T-helper 1 cell treated with Interleukin-12 subunit alpha and Interleukin-12 subunit beta and Interleukin-4 antibody, amounts not matched to agents 30 ng/mL and 1 ng/mL, for 36 hours (primary cell): ENCODE results near the gene ZFYVE21. TPM values are rescaled to one million over a fixed set of nuclear protein-coding genes. Genes with fewer than 3 reads are reported as not detected.

Source experiments
- intact Hi-C: fragments of 100-400 bp; cut with micrococcal nuclease; formaldehyde crosslinking; loops from one replicate; pipeline ENCODE4 v1.15.1; 2024
- total RNA-seq: library from RNA; stranded (reverse); gene quantifications from 2 replicates; pipeline ENCODE4 v1.2.3, GENCODE V29; 2022

ZFYVE21 gene
- 17.2 and 17.4 TPM in 2 replicates for total RNA-seq

DNA sequence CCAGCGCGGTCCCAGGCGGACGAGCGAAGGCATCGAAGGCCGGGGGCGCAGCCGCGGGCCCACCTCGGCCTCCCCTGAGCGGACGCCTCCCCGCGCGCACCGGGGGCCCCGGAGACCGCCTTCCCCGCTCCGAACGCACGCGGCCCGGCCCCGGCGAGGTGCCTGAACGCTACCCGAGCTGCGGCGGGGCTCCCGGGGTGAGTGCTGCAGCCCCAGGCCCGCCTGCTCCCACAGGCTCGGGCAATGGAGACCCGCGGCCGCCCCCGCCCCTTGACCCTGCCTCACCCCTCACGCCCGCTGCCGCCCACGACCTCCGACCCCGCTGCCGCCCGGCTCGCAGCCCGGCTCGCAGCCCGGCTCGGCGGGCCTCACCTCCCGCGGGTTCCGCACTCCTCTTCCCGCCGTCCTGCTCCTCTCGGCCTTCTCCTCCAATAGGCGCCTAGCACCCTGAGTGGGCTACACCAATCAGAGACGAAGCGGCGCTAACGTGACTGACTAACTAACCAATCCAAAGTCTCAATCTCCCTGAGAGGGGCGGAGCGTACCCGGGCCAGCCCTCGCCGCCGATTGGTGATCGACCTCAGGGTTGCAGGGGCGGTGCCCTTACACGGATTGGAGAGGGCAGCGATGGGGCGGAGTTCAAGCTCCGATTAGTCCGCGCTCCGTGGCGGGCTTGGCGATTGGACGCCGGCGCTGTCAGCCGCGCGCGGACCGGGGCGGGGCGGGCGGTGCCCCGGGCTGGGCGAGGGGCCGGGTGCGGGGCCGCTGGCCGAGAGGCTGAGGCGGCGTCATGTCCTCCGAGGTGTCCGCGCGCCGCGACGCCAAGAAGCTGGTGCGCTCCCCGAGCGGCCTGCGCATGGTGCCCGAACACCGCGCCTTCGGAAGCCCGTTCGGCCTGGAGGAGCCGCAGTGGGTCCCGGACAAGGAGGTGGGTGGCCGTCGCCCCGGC is at the start of gene ZFYVE21, which contains the start of gene XRCC3:
ZFYVE21 (plus strand) TSS at position 759 of the 949 bp plus-strand sequence; CDS start at position 791, 32 bp downstream.
XRCC3 (minus strand) TSS at position 400 of the 949 bp plus-strand sequence. CDS start 4,364 bp downstream, outside the sequence.
- intact Hi-C loops = loop anchor here (1.0 to 2.0 kb wide), 7 partner anchors 86 to 1775 kb away; partner anchors contain the start of genes BAG5, COA8, KLC1 and MARK3

DNA sequence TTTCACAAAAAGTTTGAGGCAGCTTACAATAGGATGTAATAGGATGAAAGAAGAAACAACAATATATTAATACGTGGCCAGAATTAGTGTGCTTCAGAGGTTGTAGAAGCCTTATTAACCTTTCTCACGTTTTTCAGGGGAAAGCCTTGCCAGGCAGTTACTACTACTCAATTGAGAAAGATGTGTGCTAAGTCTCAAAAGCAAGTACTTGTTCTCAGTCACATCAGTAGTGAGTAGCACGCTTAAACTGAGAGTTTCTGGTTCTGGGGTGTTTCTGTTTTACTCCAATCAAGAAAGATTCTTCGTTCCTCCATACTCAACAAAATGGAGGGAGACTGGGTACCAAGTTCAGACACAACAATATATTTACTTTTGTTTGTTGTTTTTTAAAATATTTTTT is 47.9 kb upstream of the ZFYVE21 start:
- intact Hi-C loops = no loop called here

DNA sequence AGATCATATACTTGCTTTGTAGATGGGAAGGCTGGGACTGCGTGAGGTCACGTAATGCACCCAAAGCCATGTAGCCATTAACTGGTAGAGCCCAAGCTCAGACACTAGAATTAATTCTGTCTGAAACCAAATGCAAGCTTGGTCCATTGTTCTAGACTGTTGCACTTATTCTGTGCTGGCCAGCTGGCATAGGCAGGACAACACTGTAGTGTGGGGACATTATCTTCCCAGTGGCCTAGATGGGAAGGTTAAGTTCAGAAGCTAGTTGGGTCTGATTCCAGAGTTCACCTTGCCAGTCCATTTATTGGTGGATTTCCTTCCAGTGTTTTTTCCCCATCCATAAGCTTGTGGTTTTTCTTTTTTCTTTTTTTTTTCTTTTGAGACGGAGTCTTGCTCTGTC is 47.5 kb upstream of the ZFYVE21 start:
- intact Hi-C loops = no loop called here

DNA sequence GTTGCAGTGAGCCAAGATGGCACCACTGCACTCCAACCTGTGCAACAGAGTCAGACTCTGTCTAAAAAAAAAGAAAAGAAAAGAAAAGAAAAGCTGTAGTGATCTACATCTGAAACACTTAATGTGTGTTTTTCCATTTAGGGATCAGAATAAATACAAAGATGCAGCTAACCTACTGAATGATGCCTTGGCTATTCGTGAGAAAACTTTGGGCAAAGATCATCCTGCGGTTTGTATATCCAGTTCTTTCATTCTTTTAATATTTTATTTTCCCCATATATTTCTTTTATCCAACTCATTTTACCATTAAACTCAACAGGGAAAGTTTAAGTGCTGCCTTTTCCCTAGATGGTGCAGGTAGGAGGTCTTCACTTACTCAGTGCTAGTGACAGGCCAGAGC is 46.2 kb upstream of the ZFYVE21 start:
- intact Hi-C loops = no loop called here

DNA sequence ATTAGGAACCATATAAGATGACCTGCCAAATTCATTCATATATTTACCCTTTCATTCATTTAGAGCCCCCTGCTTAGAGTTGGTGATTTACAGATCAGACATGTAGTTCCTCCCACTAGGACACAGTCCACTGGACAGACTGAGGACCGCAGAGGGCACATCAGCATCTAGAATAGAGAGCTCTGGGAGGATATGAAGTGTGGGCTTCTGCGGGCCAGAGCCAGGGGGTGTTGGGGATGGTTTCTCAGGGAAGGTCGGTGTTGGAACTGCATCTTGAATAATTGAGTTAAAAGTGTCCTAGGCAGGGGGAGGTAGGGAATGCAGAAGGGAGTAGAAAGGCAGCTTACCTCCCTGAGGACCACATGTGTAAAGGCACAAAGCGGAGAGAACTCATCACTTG is 43.7 kb upstream of the ZFYVE21 start:
- intact Hi-C loops = no loop called here

DNA sequence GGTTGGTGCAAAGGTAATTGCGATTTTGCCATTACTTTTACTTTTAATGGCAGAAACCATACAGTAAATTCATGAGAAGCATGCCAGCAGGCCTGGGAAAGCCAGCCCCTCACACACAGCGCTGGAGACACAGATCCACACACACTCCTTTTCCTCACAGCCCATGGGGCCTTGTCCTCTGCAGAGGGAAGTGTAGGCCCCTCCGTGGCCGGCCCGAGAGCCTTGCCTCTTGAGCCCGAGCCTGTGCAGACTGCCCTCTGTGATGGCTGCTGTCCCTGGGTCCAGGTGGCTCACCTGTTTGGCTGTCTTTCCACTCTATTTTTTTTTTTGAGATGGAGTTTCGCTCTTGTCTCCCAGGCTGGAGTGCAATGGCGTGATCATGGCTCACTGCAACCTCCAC is 39.7 kb upstream of the ZFYVE21 start:
- intact Hi-C loops = no loop called here

DNA sequence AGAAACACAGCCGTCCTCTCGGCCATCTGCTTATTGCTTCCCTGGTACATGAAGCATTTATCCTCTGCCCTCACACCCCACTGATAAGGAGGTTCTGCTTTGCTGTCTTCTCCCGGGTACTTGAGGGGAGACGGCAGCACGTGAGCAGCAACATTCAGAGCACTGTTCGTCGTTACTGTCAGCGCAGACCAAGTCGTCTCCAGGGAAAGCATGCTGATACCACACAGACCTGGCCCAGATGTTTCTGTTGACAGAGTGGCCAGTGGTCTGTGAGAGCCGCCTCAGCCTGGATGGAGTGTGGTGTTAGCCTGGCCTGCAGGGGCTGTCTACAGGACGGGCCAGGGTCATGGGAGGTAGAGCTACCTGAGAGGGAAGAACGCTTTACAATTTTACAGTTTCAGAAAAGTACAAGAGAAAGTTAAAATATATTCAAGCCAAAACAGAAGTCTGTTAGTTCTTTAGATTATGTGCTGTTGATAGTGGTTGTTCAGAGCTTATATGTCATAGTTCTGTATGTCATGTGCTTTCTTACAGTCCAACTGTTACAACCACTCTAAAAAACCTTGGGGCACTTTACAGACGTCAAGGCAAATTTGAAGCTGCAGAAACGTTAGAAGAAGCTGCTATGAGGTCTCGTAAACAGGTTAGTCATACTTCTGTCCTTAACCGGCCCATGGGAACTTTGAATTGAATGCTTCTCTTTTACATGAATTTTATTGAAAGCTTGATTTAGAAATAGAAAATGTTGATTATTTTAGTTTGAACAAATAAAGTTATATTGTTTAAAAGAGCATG is 38.5 kb upstream of the ZFYVE21 start:
- intact Hi-C loops = no loop called here

DNA sequence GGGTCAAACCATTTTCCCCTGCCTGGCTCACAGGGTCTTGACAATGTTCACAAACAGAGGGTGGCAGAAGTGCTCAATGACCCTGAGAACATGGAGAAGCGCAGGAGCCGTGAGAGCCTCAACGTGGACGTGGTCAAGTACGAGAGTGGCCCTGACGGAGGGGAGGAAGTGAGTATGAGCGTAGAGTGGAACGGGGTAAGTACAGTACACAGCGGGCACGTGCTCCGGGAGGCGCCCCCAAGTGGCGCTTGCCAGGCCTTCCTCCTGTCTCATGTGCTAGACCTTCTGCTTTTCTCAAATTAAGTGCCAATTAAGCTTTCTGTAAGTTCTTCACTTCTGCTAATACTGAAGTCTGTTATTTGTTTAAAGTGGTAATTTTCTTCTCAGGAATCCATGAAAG is 36.3 kb upstream of the ZFYVE21 start:
- intact Hi-C loops = loop anchor here (1.0 kb wide), 2 partner anchors 66 to 107 kb away; no protein-coding TSS in a partner anchor

DNA sequence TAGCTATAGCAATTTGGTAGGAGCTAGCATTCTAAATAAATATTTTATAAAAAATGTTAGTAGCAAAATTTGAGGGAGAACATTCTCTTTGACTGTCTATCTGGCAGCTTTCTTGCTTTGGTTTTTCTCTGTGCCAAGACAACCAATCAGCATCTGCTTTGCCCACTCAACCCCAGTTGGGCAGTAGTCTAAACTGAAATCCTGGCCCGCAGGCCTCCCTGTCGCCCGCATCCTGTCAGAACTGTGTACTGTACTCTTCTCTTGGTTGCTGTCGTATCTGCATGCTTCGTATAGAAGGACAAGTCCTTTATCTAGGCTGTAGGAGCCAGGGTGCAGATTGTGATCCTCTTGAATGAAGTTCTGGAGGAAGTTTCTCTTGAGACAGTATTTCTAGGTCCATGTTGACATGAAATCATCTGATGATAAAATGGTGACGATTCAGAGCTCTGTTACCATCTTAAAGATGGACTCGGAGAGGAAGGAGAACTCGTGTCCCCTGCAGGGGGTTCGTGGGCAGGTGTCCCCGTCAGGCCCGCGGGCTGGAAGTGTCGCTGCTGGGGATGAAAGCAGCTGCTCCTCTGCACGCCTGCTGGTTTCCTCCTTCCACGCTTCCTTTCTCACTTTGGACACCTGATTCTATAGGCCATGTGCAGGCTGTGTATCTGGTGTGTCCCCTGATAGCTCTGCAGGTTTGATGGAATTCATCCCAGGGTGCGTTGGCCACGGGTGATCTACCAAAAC is 34.9 kb upstream of the ZFYVE21 start:
- intact Hi-C loops = no loop called here

DNA sequence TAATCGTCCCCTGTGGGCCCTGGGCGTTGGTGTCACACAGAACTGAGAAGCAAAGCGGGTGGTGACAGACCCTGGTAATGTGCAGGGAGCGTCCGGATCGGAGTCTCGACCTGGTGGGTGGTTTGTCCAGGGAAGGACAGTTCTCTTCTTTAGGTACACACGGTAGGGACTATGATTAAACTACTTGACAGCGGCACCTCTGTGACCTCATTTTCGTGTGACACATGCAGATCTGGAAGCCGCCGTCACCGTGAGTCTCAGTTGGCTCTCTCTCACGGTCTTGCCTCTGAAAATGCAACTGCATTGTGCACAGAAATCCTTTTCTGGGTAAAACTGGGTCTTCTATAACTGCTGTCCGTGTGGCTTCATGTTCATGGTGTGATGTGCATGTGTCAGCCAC is 32.5 kb upstream of the ZFYVE21 start:
- intact Hi-C loops = no loop called here

DNA sequence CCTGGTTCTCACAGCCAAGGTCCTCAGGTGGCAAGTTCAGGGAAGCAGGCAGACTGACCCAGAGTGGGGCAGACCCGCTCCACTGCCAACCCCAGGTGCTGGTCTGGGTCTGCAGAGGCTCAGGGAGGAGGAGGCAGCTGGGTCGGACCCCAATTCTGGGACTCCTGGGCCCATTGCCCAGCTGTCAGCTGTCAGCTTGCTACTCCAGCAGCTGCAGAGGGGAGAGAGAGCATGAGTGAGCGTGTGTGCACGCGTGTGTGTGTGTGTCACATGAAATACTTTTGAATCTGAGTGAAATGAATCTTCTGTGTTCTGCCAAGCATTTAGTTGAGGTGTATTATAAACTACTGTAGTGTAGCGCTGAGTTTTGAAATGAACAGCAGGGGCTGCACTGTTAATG is 31.1 kb upstream of the ZFYVE21 start:
- intact Hi-C loops = no loop called here

DNA sequence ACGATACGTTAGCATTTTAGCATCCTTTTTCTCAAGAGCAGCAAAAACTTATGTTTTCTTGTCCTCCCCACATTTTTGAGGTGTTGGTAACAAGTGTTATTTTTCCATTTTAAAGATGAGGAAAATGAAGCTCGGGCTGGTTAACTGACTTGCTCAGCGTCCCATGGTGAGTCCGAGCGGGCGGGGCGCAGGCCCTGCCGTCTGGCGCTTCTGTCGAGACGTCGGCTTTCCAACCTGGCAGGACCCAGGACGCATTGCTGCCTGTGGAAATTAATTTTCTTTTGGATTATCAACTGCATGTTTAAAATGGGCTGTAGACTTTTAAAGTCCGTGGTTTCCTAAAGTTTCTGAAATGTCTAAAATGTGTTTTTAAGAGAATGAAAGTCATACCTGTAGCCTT is 30.7 kb upstream of the ZFYVE21 start:
- intact Hi-C loops = no loop called here

DNA sequence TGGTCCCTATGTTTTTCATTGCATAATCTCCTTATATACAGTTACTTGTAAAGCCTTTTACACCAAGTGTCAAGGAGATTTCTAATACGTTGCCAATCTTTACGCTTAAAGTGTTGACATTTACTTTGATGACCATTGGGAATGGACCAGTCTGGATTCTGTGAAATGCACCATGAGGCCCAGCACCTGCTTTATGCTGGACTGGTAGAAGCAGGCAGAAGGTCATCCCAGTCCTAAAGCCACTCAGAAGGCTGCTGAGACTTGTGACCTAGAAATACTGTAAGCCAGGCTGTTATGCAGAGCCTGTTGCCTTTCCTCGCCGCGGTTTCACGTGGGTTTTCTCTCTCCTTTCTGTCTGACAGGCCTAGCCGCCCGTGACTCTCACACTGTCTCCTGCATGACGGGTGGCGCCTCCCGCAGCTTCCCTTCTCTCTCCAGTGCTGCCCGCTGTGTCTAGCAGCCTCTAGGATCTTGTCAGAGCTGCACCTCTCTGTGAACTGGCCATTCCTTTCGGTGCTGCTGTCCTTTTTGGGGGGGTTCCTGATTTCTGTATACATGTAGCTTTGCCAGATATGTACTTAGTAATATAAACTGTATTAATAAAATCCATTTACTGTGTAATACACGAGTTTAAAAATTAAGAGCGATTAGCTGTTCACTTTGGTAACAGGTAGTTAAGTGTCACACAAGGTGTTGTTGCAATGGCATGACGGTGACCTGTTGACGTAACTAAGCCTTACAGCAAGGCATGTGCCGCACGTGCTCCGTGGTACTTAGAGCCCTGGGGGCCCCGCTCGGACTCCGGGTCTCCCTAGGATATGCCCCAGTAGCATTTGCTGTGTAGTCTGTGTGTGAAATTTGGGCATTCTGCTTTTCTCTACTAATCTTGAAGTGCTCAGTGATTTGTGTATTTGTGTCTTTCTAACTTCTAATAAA is 30.1 kb upstream of the ZFYVE21 start:
- intact Hi-C loops = no loop called here

DNA sequence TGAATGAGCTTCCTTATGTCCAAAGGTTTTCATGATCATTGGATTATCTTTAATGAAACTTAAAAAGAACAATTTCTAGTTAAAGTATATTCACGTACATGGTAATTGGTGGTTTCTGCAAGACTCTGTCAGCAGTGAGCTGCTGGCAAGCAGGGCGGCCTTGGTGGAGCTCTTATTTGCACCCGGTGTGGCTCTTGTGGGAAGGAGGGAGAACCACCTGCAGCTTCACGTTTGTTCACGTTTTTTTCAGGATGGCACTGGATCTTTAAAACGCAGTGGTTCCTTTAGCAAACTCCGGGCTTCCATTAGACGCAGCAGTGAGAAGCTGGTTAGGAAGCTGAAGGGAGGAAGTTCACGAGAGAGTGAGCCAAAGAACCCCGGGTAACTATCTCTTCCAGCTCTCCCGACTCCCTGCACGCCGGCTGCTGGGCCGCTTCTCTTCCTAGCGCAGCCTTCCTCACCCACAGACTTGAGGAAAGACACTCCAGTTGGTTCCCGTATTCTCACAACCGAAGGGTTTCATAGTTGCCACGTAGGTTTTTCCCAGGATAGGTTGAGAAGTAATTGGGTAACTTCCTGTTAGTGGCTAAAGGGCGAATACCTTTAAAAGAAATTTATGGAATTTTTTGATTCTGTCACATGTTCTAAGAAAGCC is 28.7 kb upstream of the ZFYVE21 start:
- intact Hi-C loops = no loop called here

DNA sequence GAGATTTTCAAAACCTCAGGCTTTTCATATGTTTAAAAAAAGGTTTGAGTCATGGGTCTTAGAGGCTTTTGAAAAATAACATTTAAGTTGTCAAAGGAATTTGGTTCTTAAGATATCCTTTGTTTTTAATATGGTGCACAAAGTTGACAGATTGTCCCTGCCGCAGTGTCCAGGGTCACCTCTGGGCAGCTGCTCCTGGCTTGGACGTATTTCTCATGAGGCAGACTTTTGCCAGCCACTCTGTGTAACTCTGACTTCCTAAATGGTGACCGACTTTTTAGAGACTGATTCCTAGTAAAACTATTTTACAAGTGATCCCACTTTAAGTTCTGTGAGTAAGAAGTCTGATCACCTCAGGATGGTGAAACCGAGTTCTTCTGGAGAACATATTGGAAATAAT is 27.9 kb upstream of the ZFYVE21 start:
- intact Hi-C loops = no loop called here

DNA sequence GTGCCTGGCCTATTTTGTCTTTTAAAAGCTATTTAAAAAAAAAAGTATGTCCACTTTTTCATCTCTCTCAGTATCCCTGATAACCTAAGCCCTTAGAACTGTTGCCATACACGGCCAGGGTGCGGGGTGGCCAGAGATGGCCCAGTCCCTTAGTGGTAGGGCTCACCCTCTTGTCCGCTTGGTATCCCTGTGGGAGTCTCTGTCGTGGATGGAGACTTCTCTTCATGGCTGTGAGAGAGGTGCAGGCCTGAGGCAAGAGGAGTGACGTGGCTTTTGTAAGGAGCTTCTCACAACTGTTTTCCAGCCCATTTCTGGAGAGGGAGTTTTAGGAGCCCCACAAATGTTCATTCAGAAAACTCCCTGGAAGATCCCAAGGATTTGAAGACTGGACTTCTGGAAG is 27.2 kb upstream of the ZFYVE21 start:
- intact Hi-C loops = no loop called here

DNA sequence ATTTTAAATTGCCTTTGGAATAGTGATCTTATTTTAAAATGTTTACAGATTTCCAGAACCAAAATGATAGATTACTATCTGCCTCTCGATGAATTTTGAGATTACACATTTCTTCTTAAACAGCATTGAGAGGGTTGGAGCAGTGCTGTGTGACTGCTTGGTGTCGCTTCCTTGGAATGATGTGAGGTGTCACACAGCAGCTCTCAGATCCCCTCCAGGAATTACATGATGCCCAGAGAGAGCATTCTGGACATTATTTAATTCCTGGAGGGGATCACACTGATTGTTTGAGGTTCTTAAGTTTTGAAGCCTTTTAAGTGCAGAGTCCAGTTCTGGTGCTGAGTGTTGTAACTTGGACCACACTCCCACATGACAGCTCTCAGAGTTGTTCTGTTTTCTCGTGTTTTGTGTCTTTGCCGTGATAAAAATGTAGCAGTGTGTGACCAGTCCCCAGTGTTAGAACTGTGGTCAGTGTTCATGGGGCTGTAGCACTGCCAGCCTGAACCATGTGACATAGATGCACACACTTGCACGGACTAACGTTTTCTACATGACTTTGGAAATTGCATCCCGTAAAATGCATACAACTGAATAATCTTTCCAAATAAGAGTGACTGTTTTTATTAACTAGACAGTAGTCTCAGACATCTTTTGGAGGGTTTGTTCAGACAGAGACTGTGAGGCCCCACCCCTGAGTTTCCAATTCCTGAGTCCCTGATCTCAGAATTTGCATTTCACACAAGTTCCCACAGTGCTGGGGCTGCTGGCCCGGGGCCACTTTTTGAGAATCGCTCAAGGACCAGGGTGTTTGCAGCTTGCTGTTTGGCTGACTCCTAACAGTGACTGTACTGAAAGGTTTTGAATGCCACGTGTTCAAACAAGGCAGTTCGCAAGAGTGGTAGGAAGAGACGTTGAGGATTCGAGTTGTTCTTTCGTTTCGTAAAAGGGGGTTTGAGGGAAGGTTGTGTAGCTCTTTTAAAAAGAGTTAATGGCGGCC is 26.4 kb upstream of the ZFYVE21 start:
- intact Hi-C loops = no loop called here

DNA sequence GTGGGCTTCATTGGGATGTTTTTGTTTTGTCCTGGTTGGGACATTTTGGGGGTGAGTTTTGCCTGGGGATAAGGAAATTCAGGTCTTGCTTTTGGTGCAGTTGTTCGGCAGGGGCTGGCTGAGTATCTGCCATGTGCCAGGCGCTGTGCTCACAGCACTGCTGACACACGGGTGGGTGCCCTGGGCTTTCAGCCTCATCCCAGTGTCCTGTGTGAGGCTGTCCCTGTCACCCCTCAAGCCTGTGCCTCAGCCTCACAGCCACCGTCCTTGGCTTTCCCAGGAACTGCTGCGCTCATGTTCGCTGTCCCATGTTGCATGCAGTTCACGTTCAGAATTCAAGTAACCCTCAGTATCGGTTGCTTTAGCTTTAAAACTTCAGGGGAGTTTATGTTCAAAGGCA is 25.3 kb upstream of the ZFYVE21 start:
- intact Hi-C loops = no loop called here
